HG03103 (cell line): ENCODE measurements around the gene CCL8.

Source experiments
- ATAC-seq: cut with Tn5 transposase; IDR thresholded peaks from one replicate; pipeline ENCODE4 v1.9.1; 2021; ENCODE audit warnings: low read depth; ENCODE audit not compliant: unreplicated experiment

Gene CCL8

DNA sequence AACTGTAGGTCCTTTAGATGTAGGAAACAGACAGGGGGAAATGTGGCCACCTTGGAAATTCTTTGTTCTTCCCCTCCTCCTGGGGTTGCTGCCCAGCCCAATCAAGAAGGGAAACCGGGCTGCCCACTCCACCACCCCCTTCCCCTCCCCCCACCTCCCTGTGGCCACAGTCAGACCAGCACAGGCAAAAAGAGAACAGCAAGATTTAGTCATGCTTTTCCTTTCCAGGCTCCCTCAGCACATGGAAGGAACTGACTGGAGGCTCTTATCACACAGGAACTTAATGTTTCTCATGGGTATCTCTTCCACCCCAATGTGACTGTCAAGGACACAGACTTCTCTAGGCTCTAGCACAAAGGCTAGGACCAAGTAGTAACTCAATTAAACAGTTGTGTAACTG, 46.8 kb downstream of the CCL8 start:
- ATAC-seq, result no peak

DNA sequence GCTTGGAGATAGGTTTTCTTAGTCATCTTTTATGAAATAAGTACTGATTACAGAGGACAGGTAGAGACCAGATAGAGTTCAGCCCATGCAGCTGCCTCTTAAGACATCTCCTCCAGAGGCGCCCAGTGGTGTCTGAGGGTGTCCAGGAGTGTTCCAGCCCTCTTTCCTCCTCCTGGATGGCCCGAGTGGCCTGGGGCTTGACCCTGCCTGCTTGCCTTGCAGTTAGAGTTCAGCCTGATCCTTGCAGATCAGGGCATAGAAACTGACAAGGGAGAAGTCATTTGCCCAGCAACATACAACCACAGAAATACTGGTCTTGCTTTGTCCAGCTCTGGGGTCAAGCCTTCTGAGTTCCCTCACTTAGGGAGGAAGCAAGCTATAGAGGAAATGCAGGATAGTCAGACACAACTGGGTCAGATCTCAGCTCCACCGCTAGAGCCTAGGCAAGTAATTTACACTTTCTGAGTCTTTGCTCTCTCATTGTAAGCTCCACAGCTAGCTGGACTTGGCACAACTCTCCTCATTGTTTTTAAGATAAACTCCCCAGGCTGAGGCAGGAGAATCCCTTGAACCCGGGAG, 47.4 kb downstream of the CCL8 start:
- ATAC-seq, result no peak

DNA sequence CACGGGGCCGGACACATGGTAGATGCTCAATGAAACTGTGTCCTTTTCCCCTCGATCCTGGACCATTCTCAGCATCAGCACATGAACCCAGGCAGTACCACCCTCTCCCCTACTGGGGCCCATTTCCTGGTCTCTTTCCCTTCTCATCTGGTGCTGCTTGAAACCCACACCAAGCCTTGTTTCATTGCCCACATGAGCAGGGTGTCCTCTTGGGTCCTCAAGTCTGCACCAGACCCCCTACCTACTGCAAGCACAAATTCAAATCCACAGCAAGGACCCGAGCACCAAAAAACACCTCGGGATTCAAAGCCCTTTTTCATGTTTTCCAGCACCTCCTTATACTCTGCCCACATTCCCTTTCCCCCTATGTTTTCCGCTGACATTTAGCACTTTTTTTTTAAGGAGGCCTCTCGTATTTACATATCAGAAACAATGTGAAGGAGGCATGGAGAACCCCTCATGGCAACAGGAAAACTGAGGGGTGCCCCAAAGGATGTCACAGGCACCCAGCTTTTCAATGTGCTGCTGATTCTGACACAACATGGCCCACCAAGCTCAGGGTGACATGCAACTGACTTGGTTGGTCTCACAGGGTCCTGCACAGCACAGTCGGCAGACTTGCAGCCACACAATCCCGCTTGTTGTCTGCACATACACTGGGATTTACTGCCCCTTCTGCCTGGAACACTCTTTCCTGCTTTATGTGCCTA, 48.4 kb downstream of the CCL8 start:
- no peak for ATAC-seq

DNA sequence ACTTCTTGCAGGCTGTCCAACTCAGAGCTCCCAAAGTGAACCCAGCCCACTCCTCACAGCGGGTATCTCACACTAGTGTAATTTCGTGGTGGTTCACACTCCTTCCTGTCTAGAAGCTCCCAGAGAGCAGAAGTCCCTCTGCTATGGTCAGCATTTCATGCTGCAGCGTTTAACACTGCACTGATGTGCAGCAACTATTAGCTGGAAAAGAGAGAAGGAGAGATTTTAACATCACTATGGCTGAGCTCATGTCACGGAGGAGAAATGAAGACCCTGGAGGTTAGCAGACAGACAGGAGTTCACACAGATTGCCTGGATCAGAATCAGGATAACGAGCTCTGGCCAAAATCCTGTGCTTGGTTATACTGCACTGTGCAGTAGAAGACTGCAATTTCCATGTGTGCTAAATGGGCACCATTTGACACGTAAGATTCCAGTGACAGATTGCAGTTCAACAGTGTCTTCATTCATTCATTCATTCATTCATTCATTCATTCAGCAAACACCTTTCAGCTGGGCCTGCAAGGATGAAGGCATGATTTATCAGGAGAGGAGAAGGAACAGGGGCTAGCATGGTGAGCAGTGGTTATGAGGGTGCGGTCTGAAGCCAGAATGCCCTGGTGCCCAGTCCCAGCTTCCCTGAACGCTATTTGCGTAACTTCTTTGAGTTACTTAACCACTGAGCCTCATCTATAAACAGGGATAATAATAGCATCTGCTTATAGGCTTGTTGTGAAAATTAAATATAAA, 49.1 kb downstream of the CCL8 start:
- no peak for ATAC-seq

DNA sequence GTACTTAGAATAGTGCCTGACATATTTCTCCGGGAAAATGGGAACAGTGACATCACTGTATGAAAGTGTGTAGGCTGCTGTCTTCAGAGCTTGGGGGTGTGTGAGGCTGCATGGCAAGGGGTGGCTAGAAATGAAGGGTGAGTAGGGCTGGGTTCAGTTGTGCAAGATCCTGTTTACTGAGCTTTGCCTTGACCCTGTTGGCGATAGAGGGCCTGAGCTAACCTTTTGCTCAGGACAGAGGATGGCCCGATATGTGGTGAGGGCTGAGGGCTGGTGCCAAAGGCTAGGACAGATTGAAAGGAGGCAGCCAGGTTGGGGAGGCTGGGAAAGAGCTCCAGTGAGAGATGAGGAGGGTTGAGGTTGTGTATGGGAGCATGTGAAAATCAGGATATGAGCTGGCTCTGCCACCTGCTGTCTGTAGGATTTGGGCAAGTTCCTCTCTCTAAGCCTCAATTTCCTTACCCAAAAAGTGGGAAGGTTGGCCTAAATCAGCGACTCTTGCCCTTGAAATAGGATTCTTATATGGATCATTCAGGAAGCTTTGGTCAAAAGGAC, 49.8 kb downstream of the CCL8 start:
- no peak for ATAC-seq

DNA sequence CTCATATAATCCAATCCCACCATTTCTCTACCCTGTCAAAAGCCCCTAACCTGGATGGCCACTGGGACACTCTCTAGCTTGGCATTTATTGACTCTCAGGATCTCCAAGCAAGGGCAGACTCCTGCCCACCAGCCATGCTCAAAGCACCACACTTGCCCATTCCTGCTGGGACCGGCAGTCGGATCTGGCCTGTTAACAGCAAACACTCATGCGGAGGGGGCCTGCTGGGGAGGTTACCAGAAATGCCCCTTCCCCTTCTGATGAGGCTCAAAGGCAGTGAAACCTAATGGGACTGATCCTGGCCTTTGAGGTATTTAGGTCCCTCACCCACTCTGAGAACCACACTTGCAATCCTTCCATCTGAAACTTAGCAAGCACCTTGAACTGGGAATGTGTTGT, 50.3 kb downstream of the CCL8 start:
- ATAC-seq, result no peak

DNA sequence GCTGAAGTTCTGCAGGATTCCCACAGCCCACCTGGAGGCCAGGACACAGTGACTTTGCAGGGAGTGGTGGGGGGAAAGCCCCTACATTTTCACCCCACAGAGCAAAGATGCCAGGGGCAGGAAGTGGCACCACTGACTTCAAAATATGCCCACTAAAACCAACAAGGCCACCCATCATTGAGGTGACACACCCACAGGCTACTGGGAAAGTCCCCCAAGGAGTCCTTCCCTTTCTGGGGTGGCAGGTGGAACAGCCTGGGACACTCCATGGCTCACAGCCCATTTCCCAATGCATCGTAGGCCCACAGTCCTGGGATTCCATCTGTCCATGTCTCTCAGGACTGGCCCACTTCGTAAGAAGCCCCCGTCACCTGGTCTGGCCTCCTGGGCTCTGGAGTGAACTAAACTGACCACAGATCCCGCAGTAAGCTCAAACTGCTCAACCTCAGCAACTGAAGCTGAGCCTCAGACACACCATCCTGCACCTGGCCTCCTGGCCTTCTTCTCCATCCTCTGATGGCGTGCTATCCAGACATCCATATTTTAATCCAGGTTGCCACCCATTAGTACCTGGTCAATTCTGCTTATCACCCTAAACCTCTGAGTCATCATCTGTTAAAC, 51.3 kb downstream of the CCL8 start:
- no peak for ATAC-seq

DNA sequence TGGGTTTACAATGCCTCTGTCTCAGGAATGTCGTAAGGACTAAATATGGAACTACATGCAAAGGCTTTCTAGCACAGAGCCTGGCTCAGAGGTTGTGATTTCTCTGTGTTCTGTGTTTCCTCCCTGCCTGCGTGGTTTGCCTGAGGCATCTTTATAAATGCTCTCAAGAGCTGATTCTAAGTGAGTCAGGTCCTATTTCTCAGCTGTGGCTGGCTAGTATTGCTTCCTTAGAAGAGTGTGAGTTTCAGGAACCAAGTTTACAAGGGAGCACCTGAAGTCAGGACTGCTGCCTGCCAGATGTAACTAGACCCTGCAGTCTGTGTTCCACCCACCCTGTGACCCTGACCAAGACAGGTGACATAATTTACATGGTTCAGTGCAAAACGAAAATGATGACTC, 51.8 kb downstream of the CCL8 start:
- ATAC-seq, result no peak
